ENCODE data around the gene EXOC6B.
A peak's percentile ranks its signal among the peaks of the same experiment; 100 is the strongest.

EXOC6B gene

GRCh38 chr2:72734432-72734831, 91.4 kb downstream of the EXOC6B start:
- DNase-seq (ENCODE audit: low read depth): no peak

DNA sequence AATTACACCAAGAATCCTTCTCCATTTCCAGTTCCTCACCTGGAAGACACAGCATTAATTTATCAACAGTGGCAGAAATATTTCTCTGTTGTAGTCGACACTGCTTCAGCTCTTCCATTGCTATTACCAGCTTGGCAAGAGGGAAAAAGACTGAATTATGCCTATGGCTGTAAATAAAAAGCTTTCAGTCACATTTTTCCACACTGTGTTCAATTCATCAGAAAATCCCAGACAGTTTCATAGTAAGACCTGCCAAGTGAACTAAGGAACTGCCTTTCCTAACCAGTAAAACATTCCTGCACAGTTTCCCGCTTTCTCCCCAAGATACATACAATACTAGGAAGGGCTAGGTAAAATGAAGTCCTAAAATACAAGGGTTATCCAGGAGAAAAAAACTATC, 94.7 kb downstream of the EXOC6B start:
- no peak for DNase-seq (ENCODE audit: low read depth)

GRCh38 chr2:72727356-72727755, 98.5 kb downstream of the EXOC6B start:
- no peak for DNase-seq (ENCODE audit: low read depth)

GRCh38 chr2:72723769-72724370, 102.0 kb downstream of the EXOC6B start:
- DNase-seq (ENCODE audit: low read depth): no peak

DNA sequence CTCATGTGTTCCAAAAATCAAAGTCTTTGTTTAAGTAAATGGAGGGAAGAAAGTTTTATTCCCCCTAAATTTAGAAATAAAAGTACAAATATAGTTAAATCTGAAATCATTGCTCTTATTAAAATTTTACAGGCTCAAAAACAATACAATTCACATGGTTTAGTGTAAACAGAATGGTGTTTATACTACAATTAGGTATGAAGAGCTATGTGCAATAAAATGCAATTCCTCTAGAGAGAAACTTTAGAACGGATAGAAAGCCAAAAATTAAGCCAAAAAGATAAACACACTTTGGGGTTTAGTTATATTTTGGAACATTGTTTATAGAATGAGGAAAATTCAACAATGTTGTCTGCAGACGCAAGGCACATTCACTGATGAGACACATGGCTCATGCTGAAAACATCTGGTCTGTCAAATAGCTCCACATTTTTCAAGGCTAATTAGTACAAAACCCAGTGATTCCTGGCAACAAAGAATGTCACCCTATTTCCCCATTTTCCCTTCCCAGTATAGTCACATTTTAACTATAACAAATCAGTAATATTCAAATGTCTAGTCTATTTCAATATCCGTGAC, 103.3 kb downstream of the EXOC6B start:
- peak; percentile 41 for DNase-seq (ENCODE audit: low read depth)

GRCh38 chr2:72719416-72719815, 106.4 kb downstream of the EXOC6B start:
- DNase-seq (ENCODE audit: low read depth): peak; percentile 26

DNA sequence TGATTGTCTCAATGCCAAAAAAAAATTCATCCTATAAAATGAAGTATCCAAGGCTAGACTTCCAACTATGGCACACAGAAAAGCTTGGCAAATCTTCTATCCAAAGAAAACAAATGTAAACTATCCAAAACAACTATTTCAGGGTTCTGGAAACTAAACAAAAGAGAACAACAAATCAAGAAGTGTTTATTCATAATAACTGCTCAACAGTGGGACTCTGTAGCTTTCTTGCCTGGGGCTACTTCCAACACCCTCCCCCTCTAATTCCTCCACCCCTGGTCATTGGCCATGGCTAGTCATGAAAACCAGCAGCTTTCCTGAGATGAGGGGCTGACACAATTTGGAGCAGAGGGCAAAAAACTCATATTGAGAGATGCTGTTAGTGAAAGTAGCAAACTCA, 107.0 kb downstream of the EXOC6B start:
- DNase-seq (ENCODE audit: low read depth): no peak

- DNase-seq (ENCODE audit: low read depth): no peak
These were observed 109.2 kb downstream of the EXOC6B start for GRCh38 chr2:72716601-72717000.

DNA sequence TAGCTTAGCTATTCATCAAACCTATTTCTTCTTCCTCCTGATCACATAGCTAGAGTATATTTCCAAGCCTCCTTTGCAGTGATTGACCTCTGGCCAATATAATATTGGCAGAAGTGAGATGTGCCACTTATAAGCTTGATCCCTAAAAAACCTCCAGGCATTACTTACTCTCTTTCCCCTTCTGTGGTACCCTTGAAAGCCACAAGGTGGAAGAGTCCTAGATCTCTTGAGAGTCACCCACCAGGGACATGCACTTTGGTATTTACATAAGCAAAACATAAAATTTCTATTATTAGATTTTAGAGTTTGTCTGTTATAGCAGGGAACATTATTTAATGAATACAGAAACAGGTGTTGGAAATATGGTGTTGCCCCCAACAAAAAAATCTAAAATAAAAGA, 112.0 kb downstream of the EXOC6B start:
- DNase-seq (ENCODE audit: low read depth): peak; percentile 23

GRCh38 chr2:72712977-72713376, 112.9 kb downstream of the EXOC6B start:
- DNase-seq (ENCODE audit: low read depth): no peak

DNA sequence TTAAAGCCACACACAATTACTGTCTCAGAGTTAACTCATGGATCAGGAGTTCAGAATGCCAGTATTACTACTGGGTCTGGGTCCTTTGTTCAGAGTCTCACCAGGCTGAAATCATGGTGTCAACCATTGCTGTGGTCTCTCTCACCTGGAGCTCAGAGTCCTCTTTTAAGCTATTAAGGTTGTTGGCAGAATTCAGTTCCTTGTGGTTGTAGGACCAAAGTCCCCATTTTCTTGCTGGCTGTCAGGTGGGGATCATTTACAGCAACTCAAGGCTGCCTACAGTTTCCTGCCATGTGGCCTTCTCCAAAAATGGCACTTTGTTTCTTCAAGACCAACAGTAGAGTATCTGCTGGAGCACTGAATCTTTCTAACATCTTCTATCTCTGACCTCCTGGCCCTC, 113.5 kb downstream of the EXOC6B start:
- no peak for DNase-seq (ENCODE audit: low read depth)

DNA sequence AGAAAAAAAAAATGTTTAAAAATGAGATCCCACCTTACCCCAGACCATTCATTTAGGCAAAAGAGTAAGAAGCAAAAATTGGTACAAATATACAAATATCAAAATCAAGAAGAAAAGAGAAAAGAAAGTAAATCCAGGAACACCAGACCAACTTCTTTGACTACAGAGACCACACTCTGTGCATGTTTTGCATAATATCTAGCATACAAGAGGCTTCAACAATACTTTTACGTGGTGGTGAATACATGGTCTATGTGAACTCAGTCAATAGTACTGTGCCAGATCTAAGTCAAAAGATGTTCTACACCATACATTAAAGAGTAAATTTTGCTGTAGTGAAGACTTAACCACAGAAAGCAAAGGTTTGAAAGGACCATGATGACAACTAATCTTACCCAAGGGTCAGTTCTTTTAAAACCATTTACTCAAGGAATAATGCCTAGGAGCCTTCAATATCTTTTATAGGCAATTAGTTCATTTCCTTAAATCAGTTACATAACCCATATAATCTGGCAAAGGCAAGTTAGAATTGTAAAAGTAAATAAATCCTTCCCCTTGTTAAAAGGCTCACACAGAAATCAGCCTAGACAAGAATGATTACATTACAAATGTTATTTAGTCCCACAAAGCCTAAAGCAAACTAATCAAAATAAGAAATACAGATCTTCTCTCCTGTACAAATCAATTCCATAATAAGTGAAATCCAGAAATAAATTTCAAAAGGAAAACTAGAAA, 115.2 kb downstream of the EXOC6B start:
- no peak for DNase-seq (ENCODE audit: low read depth)

DNA sequence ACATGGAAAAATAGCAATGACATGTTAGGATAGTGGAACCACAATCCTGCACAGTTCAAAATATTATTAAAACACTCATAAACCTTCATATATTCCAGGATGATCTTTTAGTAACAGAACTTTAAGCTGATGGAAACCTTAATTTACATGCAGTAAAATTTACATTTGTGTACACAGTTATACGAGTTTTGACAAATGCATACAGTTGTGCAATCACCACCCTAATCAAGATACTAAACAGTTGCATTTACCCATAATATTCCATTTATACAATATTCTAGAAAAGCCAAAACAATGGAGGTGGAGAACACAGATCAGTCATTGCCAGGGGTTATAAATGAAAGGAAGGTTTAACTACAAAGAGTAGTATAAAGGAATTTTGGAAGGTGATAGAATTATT, 117.6 kb downstream of the EXOC6B start:
- no peak for DNase-seq (ENCODE audit: low read depth)

GRCh38 chr2:72698300-72698699, 127.5 kb downstream of the EXOC6B start:
- no peak for DNase-seq (ENCODE audit: low read depth)

GRCh38 chr2:72696559-72696958, 129.3 kb downstream of the EXOC6B start:
- no peak for DNase-seq (ENCODE audit: low read depth)

- no peak for DNase-seq (ENCODE audit: low read depth)
These were observed 130.2 kb downstream of the EXOC6B start for GRCh38 chr2:72695676-72696075.

- DNase-seq (ENCODE audit: low read depth): no peak
These were observed 130.9 kb downstream of the EXOC6B start for GRCh38 chr2:72694715-72695496.

- no peak for DNase-seq (ENCODE audit: low read depth)
These were observed 136.1 kb downstream of the EXOC6B start for GRCh38 chr2:72689579-72690195.

DNA sequence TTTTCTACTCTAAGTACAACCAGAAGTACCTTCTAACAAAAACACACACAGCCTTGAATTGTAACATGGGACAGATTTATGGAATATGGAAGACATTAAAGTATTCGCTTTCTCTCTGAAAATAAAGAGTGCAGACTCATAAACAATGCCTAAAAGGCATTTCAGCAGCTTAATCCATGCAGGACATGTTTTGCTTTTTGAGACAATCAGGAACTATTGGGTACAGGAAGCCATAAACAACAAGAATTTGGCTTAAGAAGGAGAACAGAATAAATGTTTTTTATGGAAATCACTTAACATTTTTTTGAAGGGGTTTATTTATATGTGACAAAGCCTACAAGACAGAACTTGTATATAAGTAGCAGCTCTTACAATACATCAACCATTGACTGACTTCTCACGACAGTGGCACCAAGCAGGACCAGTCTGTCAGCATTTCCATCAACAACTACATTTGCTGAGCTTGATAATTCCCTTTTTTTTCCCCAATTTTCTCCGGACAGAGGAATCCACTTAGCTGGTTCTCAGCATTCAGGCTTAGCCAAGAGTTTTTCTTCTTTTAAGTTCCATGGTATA, 140.1 kb downstream of the EXOC6B start:
- DNase-seq (ENCODE audit: low read depth): no peak

DNA sequence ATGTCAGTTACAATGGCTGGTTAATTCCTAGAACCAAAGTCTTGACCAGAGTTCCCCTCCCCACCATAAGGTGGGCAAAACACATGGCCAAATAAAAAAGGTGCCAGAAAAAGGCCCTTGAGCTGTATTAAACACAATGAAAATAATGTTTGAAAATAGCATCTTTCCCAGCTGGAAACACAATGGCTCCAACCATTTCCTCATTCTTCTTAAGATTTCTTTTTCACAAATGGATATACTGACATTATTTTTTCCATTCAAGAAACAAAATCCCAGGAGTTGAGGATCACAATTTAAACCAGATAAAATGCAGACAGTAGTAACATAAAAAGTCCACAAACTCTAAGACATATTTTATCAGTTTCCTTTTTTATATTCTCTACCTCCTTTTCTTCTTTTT, 143.8 kb downstream of the EXOC6B start:
- no peak for DNase-seq (ENCODE audit: low read depth)

DNA sequence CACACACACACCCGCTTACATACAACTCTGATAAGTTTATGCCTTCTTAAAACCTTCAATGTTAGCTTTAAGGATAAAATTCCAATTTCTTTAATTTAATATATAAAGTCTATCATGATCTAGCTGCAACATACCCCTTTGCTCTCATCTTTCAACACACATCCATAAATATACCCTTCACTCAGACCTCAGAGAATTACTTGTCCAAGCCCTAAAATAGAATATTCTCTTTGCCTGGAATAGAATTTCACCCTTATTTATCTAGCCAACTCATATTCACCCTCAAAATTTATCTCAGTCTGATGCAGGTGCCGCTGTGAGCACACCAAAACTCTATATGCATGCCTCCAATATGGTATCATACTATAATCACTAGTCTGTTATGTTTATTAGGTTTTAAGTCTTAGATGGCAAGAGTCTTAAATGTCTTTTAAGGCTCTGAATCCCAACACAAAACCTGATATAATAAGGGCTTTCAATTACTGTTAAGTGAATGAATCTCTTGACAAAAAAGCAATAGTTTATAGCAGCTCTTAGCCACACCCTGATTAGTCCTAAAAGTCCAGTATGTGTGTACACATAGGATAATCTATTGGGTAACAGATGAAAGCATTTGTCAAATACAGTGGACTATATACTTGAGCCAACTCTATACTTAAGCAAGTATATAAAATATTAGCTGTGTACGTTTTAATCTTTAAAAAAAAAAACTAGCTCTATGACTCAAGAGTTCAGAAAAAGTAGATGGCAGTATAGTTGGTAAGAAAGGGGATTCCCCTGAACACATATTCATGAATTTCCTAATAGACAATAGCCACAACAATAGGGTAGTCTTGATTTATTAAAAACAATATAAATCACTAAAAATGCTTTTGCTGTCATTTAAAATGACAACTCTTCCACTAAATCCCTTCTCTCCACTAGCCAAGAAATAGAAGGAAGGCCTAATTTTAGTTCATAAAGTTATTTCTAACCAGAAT, 144.5 kb downstream of the EXOC6B start:
- DNase-seq (ENCODE audit: low read depth): no peak

All from ELR (cell line).